ENCODE measurements around the gene IPMK.
"Not testable (repeated sequence)": the region's sequence is repeated elsewhere in the genome, so short reads cannot be mapped to it uniquely, and the experiment has no call there.

The IPMK gene

GRCh38 chr10:58266826-58267712 lies 625 bp downstream of the IPMK start:
- DNase-seq, result no peak

GRCh38 chr10:58266003-58266825 lies 1.5 kb downstream of the IPMK start:
- no peak for DNase-seq

- DNase-seq, result no peak
These were observed 2.4 kb downstream of the IPMK start for GRCh38 chr10:58265249-58265648.

GRCh38 chr10:58264780-58265179 lies 2.9 kb downstream of the IPMK start:
- peak; percentile 22 for DNase-seq

GRCh38 chr10:58262766-58263165 lies 4.9 kb downstream of the IPMK start:
- no peak for DNase-seq

GRCh38 chr10:58260334-58260733 lies 7.4 kb downstream of the IPMK start:
- DNase-seq, result no peak

- DNase-seq, result no peak
These were observed 8.6 kb downstream of the IPMK start for GRCh38 chr10:58258977-58259692.

GRCh38 chr10:58256013-58256780 lies 11.5 kb downstream of the IPMK start:
- DNase-seq, result not testable (repeated sequence)

- no peak for DNase-seq
These were observed 13.1 kb downstream of the IPMK start for GRCh38 chr10:58254644-58255043.

GRCh38 chr10:58253184-58253583 lies 14.5 kb downstream of the IPMK start:
- no peak for DNase-seq

GRCh38 chr10:58244666-58245065 lies 23.0 kb downstream of the IPMK start:
- DNase-seq, result not testable (repeated sequence)

- DNase-seq, result not testable (repeated sequence)
These were observed 23.5 kb downstream of the IPMK start for GRCh38 chr10:58244242-58244641.

GRCh38 chr10:58243801-58244200 lies 23.9 kb downstream of the IPMK start:
- DNase-seq, result not testable (repeated sequence)

- DNase-seq, result no peak
These were observed 24.4 kb downstream of the IPMK start for GRCh38 chr10:58243269-58243668.

- DNase-seq, result no peak
These were observed 26.3 kb downstream of the IPMK start for GRCh38 chr10:58241346-58241745.

- no peak for DNase-seq
These were observed 27.2 kb downstream of the IPMK start for GRCh38 chr10:58240531-58240930.

- no peak for DNase-seq
These were observed 28.0 kb downstream of the IPMK start for GRCh38 chr10:58239561-58240169.

- DNase-seq, result no peak
These were observed 30.5 kb downstream of the IPMK start for GRCh38 chr10:58237014-58237834.

GRCh38 chr10:58229856-58230255 lies 37.8 kb downstream of the IPMK start:
- not testable (repeated sequence) for DNase-seq

GRCh38 chr10:58225654-58226053 lies 42.0 kb downstream of the IPMK start:
- DNase-seq, result no peak

Measured in NCI-H748 treated with DMSO at 0.1 percent for 48 hours (cell line).